Measurements from ENCODE around the gene NARF.
"Not testable (repeated sequence)": the region's sequence is repeated elsewhere in the genome, so short reads cannot be mapped to it uniquely, and the experiment has no call there.

The NARF gene

GRCh38 chr17:82458179-82458884, at the start of gene NARF:
Gene NARF (plus strand): TSS chr17:82458741. CDS start chr17:82458804, 63 bp downstream.
- H3K4me3 ChIP-seq (ENCODE audit: low read depth, low read length): peak within 1 kb of the TSS; percentile 99
- TF ChIP-seq, protein P1, sequence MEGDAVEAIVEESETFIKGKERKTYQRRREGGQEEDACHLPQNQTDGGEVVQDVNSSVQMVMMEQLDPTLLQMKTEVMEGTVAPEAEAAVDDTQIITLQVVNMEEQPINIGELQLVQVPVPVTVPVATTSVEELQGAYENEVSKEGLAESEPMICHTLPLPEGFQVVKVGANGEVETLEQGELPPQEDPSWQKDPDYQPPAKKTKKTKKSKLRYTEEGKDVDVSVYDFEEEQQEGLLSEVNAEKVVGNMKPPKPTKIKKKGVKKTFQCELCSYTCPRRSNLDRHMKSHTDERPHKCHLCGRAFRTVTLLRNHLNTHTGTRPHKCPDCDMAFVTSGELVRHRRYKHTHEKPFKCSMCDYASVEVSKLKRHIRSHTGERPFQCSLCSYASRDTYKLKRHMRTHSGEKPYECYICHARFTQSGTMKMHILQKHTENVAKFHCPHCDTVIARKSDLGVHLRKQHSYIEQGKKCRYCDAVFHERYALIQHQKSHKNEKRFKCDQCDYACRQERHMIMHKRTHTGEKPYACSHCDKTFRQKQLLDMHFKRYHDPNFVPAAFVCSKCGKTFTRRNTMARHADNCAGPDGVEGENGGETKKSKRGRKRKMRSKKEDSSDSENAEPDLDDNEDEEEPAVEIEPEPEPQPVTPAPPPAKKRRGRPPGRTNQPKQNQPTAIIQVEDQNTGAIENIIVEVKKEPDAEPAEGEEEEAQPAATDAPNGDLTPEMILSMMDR (IDR thresholded peaks at IDR 0.05): no peak
- no peaks in the 10 kb centered on the region for H3K36me3 ChIP-seq (ENCODE audit: control insufficient read depth, insufficient read depth, low read length)
- peak within 1 kb of the TSS; percentile 87 for H2AFZ ChIP-seq
- H3K4me2 ChIP-seq (ENCODE audit: low read length): peak within 1 kb of the TSS; percentile 95
- peaks cover 7% of the 10 kb centered on the region for H3K4me1 ChIP-seq
- H3K27ac ChIP-seq: peak within 1 kb of the TSS; percentile 99
- peak within 1 kb of the TSS; percentile 99 for H3K9ac ChIP-seq
- H3K27me3 ChIP-seq (ENCODE audit: control insufficient read depth, insufficient read depth, low read length): no peaks in the 10 kb centered on the region
- H3K9me3 ChIP-seq (ENCODE audit: control insufficient read depth, low read length): no peaks in the 10 kb centered on the region
- peaks cover 8% of the 10 kb centered on the region for H3K79me2 ChIP-seq

GRCh38 chr17:82408938-82409318, 49.6 kb upstream of the NARF start:
- Histone ChIP-seq H3K27me3 (ENCODE audit: control insufficient read depth, insufficient read depth, low read length) (no peaks in the 10 kb centered on the region), H3K4me2 (ENCODE audit: low read length) (no peak overlapping the region), H3K9me3 (ENCODE audit: control insufficient read depth, low read length) (no peaks in the 10 kb centered on the region), H3K36me3 (ENCODE audit: control insufficient read depth, insufficient read depth, low read length) (no peaks in the 10 kb centered on the region), H2AFZ (no peak overlapping the region), H3K27ac (no peak overlapping the region), H3K4me1 (peaks cover 6% of the 10 kb centered on the region), H3K4me3 (ENCODE audit: low read depth, low read length) (no peak overlapping the region), H3K9ac (no peak overlapping the region), H3K79me2 (peaks cover 37% of the 10 kb centered on the region)
- TF ChIP-seq, protein P1 (IDR thresholded peaks at IDR 0.05): no peak

- Histone ChIP-seq H3K9ac (no peak overlapping the region), H3K27ac (no peak overlapping the region), H3K9me3 (ENCODE audit: control insufficient read depth, low read length) (no peaks in the 10 kb centered on the region), H3K27me3 (ENCODE audit: control insufficient read depth, insufficient read depth, low read length) (no peaks in the 10 kb centered on the region), H3K36me3 (ENCODE audit: control insufficient read depth, insufficient read depth, low read length) (no peaks in the 10 kb centered on the region), H3K79me2 (peaks cover 37% of the 10 kb centered on the region), H3K4me1 (peaks cover 11% of the 10 kb centered on the region), H3K4me2 (ENCODE audit: low read length) (no peak overlapping the region), H2AFZ (no peak overlapping the region), H3K4me3 (ENCODE audit: low read depth, low read length) (no peak overlapping the region)
- TF ChIP-seq, protein P1 (IDR thresholded peaks at IDR 0.05): no peak
These were observed 48.4 kb upstream of the NARF start for GRCh38 chr17:82410014-82410716.

DNA sequence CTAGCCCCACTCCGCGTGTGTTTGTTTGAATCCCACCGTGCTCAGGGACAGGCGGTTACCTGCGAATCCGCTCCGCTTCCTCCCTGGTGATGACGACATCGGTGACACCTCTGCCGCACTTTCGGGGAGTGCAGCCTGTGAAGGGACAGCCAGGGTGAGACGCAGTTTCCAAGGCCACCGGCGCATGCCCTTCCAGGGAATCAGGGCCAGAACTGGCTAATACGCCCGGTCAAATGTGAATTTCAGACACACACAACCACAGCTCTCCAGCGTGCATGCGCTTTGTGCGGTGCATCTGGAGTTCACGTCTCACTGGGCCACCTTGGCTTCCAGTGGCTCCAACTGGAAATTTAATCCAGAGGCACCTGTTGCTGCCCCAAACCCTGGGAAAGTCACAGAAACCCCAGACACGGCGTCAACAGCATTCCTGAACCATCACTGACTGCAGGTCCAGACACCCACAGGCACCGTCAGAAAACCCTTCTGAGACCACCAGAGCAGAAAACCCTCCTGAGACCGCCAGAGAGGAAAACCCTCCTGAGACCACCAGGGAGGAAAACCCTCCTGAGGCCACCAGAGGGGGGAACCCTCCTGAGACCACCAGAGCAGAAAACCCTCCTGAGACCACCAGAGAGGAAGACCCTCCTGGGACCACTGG, 47.0 kb upstream of the NARF start:
- H3K36me3 ChIP-seq (ENCODE audit: control insufficient read depth, insufficient read depth, low read length): no peaks in the 10 kb centered on the region
- no peak overlapping the region for H3K4me2 ChIP-seq (ENCODE audit: low read length)
- H3K4me3 ChIP-seq (ENCODE audit: low read depth, low read length): no peak overlapping the region
- H3K9me3 ChIP-seq (ENCODE audit: control insufficient read depth, low read length): no peaks in the 10 kb centered on the region
- H3K27me3 ChIP-seq (ENCODE audit: control insufficient read depth, insufficient read depth, low read length): no peaks in the 10 kb centered on the region
- H3K9ac ChIP-seq: no peak overlapping the region
- no peak overlapping the region for H3K27ac ChIP-seq
- H3K79me2 ChIP-seq: peaks cover 39% of the 10 kb centered on the region
- TF ChIP-seq, protein P1 (IDR thresholded peaks at IDR 0.05): no peak
- peaks cover 14% of the 10 kb centered on the region for H3K4me1 ChIP-seq
- H2AFZ ChIP-seq: no peak overlapping the region

DNA sequence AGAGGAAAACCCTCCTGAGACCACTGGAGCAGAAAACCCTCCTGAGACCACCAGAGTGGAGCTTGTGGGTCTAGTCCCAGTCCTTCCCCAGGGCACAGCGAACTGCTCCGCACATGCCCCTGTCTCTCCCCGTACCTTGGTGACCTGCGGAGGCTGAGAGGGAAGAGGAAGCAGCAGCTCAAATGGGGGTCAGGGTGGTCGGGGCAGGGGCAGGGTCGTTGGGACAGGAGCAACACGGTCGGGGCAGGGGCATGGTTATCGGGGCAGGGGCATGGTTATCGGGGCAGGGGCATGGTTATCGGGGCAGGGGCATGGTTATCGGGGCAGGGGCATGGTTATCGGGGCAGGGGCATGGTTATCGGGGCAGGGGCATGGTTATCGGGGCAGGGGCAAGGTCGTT, 46.5 kb upstream of the NARF start:
- not testable (repeated sequence) for H3K4me3 ChIP-seq (ENCODE audit: low read depth, low read length); H3K36me3 ChIP-seq (ENCODE audit: control insufficient read depth, insufficient read depth, low read length)

More for the DNA sequence above, 46.5 kb upstream of the NARF start:
- H3K9me3 ChIP-seq (ENCODE audit: control insufficient read depth, low read length); H3K27ac ChIP-seq; H2AFZ ChIP-seq; H3K27me3 ChIP-seq (ENCODE audit: control insufficient read depth, insufficient read depth, low read length); H3K9ac ChIP-seq; H3K4me2 ChIP-seq (ENCODE audit: low read length): not testable (repeated sequence)
- H3K79me2 ChIP-seq: peaks cover 39% of the 10 kb centered on the region
- H3K4me1 ChIP-seq: peaks cover 14% of the 10 kb centered on the region
